ENCODE data around the gene CYREN. TPM values are rescaled to one million over a fixed set of nuclear protein-coding genes. Genes with fewer than 3 reads are reported as not detected.

CYREN gene
- total and polyA plus RNA-seq, 9 of the 15 experiments (the other 6 are each of a cell fraction or from before 2014, with no cell fraction given) = 13.9 to 108 (median 88.8) TPM

DNA sequence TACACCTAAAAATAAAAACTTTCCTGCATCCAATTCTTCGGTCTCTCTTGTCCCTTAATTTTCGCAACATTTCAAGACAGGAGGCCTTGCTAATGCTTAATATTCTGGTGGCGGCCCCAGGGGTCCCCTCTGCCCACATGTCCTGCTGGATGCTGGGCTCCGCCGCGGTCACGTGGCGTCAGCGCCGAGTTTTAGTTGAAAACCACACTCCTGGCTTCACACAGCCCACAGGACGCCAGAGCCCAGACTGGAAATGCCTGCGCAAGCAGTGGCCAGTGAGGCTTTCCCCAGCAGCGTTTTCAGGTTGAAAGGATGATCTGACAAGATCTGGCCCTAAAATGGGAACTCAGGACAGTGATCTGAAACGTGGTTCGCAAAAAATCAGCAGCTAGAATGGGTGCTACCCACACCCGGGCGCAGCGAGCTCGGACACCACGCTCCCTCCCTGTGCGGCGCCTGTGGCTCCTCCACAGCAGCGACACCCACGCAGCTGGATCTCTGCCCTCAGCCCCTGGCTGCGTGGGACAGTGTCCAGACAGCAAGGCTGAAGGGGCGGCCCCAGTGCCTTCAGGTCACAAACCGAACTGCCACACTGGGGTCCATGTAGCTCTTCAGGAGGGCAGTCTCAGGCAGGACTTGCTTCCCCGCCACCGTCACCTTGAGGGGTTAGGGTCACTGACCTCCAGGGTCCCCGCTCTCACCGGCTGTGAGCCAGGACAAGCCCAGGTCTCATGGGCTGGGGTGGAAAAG is 11.6 kb upstream of the CYREN start (continued):
- no peak for TF ChIP-seq RBM34 (IDR thresholded peaks at IDR 0.05; ENCODE audit: borderline replicate concordance, insufficient read depth, low read length)
- TF ChIP-seq POLR2B (IDR thresholded peaks at IDR 0.05; ENCODE audit: low read depth, partially characterized antibody) = no peak
- no peak for TF ChIP-seq FOXK2 (conservative IDR thresholded peaks at IDR 0.05 in 1 of 2, IDR thresholded peaks at IDR 0.05 in 1 of 2; ENCODE audit: low read depth in 2 of 2)
- TF ChIP-seq EGR1 (conservative IDR thresholded peaks at IDR 0.05) = 0 out of 2 replicates have a peak, but pooled peaks have one; percentile 6

DNA sequence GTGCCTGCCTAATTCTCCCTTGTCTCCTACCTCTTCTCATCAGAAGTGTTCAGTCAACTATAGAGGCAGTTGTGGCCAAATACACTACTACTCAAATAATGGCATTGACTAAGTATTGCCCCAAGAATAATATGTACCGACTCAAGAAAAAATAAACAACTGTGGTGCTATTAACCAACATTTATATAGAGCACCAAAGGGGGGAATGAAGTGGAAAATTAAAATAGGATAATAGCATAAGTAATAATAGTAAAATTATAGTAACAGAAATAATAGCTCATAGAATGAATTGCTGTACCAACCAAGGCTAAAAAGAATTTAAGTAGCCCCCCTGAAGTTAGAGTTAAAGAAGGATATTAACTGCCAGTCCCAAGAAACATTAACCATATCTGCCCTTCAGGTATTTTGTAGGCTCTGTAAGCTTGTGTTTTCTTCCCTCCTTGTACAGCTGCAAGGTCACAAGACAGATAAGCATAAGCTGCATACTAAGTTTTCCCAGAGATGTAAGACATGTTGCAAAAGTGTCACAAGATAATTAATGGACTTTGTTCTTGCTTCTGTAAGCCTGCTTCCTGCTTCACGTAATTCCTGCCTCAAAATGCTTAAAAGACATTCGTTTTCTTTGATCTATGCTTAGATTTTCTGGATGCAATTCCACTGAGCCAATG is 10.9 kb upstream of the CYREN start:
- BruUV-seq (replicated peaks) = no TSS peak
- no peaks in the 10 kb centered on the region for H3K27me3 ChIP-seq (ENCODE audit: control insufficient read depth in 2 of 2, insufficient read depth in 2 of 2, low read length in 2 of 2)
- no peaks in the 10 kb centered on the region for H3K79me2 ChIP-seq (ENCODE audit: control insufficient read depth, insufficient read depth, low read length)
- WGBS (ENCODE audit: insufficient coverage, low coverage, missing lambda C conversion rate) = 17% methylated on average over 3 of the region's 3 CpGs
- H3K4me1 ChIP-seq (replicated peaks in 1 of 2; ENCODE audit: control insufficient read depth in 2 of 2, insufficient read depth in 2 of 2, low read length in 2 of 2) = peaks cover 6 to 10% of the 10 kb centered on the region in 2 experiments; a peak in 4 of 5 replicates
- peaks cover 20% of the 10 kb centered on the region for H3K9me3 ChIP-seq (replicated peaks; ENCODE audit: control insufficient read depth, insufficient read depth, low read depth, low read length)
- no peak overlapping the region for H3K4me2 ChIP-seq (ENCODE audit: insufficient read depth, low read length)
- H3K36me3 ChIP-seq (ENCODE audit: control insufficient read depth, insufficient read depth, low read length) = peaks cover 12% of the 10 kb centered on the region; the same call in 2 of the 3 replicates
- H2AFZ ChIP-seq (ENCODE audit: low read depth, low read length) = no peak overlapping the region
- DNase-seq (ENCODE audit: extremely low read depth in 1 of 4, low spot score in 3 of 4) = no peak
- no peaks in the 10 kb centered on the region for H4K20me1 ChIP-seq (replicated peaks; ENCODE audit: control insufficient read depth, insufficient read depth, low read length)
- H3K9me1 ChIP-seq (ENCODE audit: control insufficient read depth, insufficient read depth, low read length) = no peaks in the 10 kb centered on the region
- intact Hi-C loops (cut with micrococcal nuclease) (no loop called here), in situ Hi-C loops (cut with MboI) (no loop called here)
- no peak overlapping the region for H3K4me3 ChIP-seq
- ChIA-PET POLR2A (interaction anchor here (0.6 to 2.9 kb wide), 5 partner anchors 10 to 1131 kb away, joined by 3 to 10 read pairs (median 3); partner anchors contain the start of genes CYREN and TMEM140), CTCF (ENCODE audit: low intra/inter-chr PET ratio) (no interaction called here)
- no peak overlapping the region for H3K9ac ChIP-seq (ENCODE audit: insufficient read depth in 1 of 2, low read depth in 2 of 2, low read length in 2 of 2)
- no peak overlapping the region for H3K27ac ChIP-seq (ENCODE audit: extremely low read depth, low read depth, low read length)
- ATAC-seq = no peak
- FAIRE-seq = no peak
- TF ChIP-seq PKNOX1 (IDR thresholded peaks at IDR 0.05) (peak; percentile 67), ESRRB (CRISPR knock-in tag; IDR thresholded peaks at IDR 0.05; ENCODE audit: borderline replicate concordance) (no peak), ARID1B (IDR thresholded peaks at IDR 0.05) (peak; percentile 17; the same call in 1 of the 2 replicates), TEAD4 (IDR thresholded peaks at IDR 0.05; ENCODE audit: low read length) (0 out of 2 replicates have a peak, but pooled peaks have one; percentile 19), TEAD4 (CRISPR knock-in tag; IDR thresholded peaks at IDR 0.05; ENCODE audit: borderline replicate concordance) (no peak), MEIS2 (IDR thresholded peaks at IDR 0.05; ENCODE audit: partially characterized antibody) (peak; percentile 83), RFX7 (CRISPR knock-in tag; IDR thresholded peaks at IDR 0.05) (no peak), TRIM24 (IDR thresholded peaks at IDR 0.05) (peak in 1 of 2 experiments; percentile 75; a peak in 3 of 4 replicates), ZNF280A (IDR thresholded peaks at IDR 0.05; ENCODE audit: low read depth, partially characterized antibody) (peak; percentile 60), CBX3 (IDR thresholded peaks at IDR 0.05; ENCODE audit: borderline replicate concordance in 1 of 2, low read length in 2 of 2) (peak in 1 of 2 experiments; percentile 87; a peak in 1 of 3 replicates), TRIM28 (IDR thresholded peaks at IDR 0.05) (peak; percentile 93), SAFB2 (IDR thresholded peaks at IDR 0.05; ENCODE audit: borderline replicate concordance, low read depth, low read length, severe bottlenecking) (no peak), ZFP1 (CRISPR knock-in tag; IDR thresholded peaks at IDR 0.05) (peak; percentile 28; the same call in 1 of the 2 replicates)
